GM12878 (cell line): ENCODE data around the gene SMO. TPM values are rescaled to one million over a fixed set of nuclear protein-coding genes. Genes with fewer than 3 reads are reported as not detected.

ENCODE experiments used
- CEBPB ChIP-seq, 2 experiments: fragments of 150-350 bp in 1 of 2; IDR thresholded peaks; 2 replicates each; pipeline ENCODE4 v1.6.1; 2012 to 2014; ENCODE audit warnings: low read depth in 2 of 2, low read length in 2 of 2, borderline replicate concordance in 1 of 2, inconsistent platforms in 1 of 2
- CHD4 ChIP-seq: fragments of 200-600 bp; sonication (generic); IDR thresholded peaks from 2 replicates; pipeline ENCODE4 v1.6.1; 2016; ENCODE audit warnings: mild to moderate bottlenecking
- EED ChIP-seq: sonication (generic); IDR thresholded peaks from 2 replicates; pipeline ENCODE4 v1.6.1; 2016; ENCODE audit warnings: antibody characterized with exemption, low read depth
- EGR1 ChIP-seq, 2 experiments: IDR thresholded peaks; 1 replicate in 1 of 2; 2 replicates in 1 of 2; pipeline ENCODE4 v1.6.1; 2011 to 2012; ENCODE audit warnings: low read depth in 2 of 2, low read length in 2 of 2, borderline replicate concordance in 1 of 2, mild to moderate bottlenecking in 1 of 2, moderate library complexity in 1 of 2
- EZH2 ChIP-seq: IDR thresholded peaks from 2 replicates; pipeline ENCODE4 v1.6.1; 2012; ENCODE audit warnings: low read depth, mild to moderate bottlenecking, control low read depth, inconsistent platforms, low read length, borderline replicate concordance; ENCODE audit not compliant: control insufficient read depth
- GATAD2B ChIP-seq: fragments of 450-650 bp; conservative IDR thresholded peaks from 2 replicates; pipeline ENCODE4 v1.6.1; 2017; ENCODE audit warnings: low read depth, mild to moderate bottlenecking, moderate library complexity
- JUNB ChIP-seq: IDR thresholded peaks from 2 replicates; pipeline ENCODE4 v1.6.1; 2016; ENCODE audit warnings: antibody characterized with exemption, mild to moderate bottlenecking
- LARP7 ChIP-seq: fragments of 450-650 bp; IDR thresholded peaks from 2 replicates; pipeline ENCODE4 v1.6.1; 2017; ENCODE audit warnings: mild to moderate bottlenecking
- NFIC ChIP-seq: IDR thresholded peaks from 2 replicates; pipeline ENCODE4 v1.6.1; 2012; ENCODE audit warnings: low read depth, mild to moderate bottlenecking, inconsistent platforms, low read length, moderate library complexity
- NFXL1 ChIP-seq: fragments of 450-650 bp; IDR thresholded peaks from 2 replicates; pipeline ENCODE4 v1.6.1; 2017; ENCODE audit warnings: antibody characterized with exemption, mild to moderate bottlenecking, borderline replicate concordance
- NR2C2 ChIP-seq: IDR thresholded peaks from 2 replicates; pipeline ENCODE4 v1.6.1; 2011; ENCODE audit warnings: borderline replicate concordance, low read depth; ENCODE audit not compliant: control insufficient read depth, insufficient read length
- POLR2AphosphoS5 ChIP-seq: IDR thresholded peaks from 2 replicates; pipeline ENCODE4 v1.6.1; 2011; ENCODE audit warnings: mild to moderate bottlenecking, low read length, inconsistent platforms
- SMARCA5 ChIP-seq: fragments of 450-650 bp; IDR thresholded peaks from 2 replicates; pipeline ENCODE4 v1.6.1; 2017; ENCODE audit warnings: mild to moderate bottlenecking
- SP1 ChIP-seq: IDR thresholded peaks from one replicate; pipeline ENCODE4 v1.6.1; 2011; ENCODE audit warnings: low read depth, low read length
- SPI1 ChIP-seq: IDR thresholded peaks from 2 replicates; pipeline ENCODE4 v1.6.1; 2011; ENCODE audit warnings: low read depth, mild to moderate bottlenecking, low read length, moderate library complexity, borderline replicate concordance; ENCODE audit not compliant: insufficient read depth
- TCF12 ChIP-seq: IDR thresholded peaks from 2 replicates; pipeline ENCODE4 v1.6.1; 2011; ENCODE audit warnings: low read depth, mild to moderate bottlenecking, low read length
- ZBED1 ChIP-seq: IDR thresholded peaks from 2 replicates; pipeline ENCODE4 v1.6.1; 2016; ENCODE audit warnings: borderline replicate concordance
- polyA plus RNA-seq, 11 experiments: library from polyadenylated mRNA; depleted of rRNA in 4 of 11; unstranded in 6 of 11; stranded (reverse) in 5 of 11; fragments of >200 nt; fragmentation: Nextera tagmentation in 4 of 11; fragmentation: Illumina TruSeq in 1 of 11; extraction: Ambion mirVana in 4 of 11; extraction: Trizol in 1 of 11; gene quantifications; 1 replicate in 1 of 11; 2 replicates in 10 of 11; pipeline versions ENCODE4 v1.2.1 to v1.2.3, GENCODE V29; 2011 to 2016; ENCODE audit warnings: inconsistent platforms in 2 of 11, missing spikeins in 2 of 11, low read depth in 1 of 11
- total RNA-seq, 4 experiments: library from RNA; depleted of rRNA in 3 of 4; stranded (reverse); fragments of >200 nt in 3 of 4; fragmentation: Illumina TruSeq in 1 of 4; extraction: Trizol in 1 of 4; gene quantifications; 2 replicates each; pipeline versions ENCODE4 v1.2.1 to v1.2.3, GENCODE V29; 2013 to 2021
- TF ChIP-seq, protein P1 (sequence below): fragments of 150-350 bp; IDR thresholded peaks from 2 replicates; pipeline ENCODE4 v1.6.1; 2014; ENCODE audit warnings: mild to moderate bottlenecking, low read depth, low read length
- TF ChIP-seq, protein P2 (sequence below): fragments of 450-650 bp; conservative IDR thresholded peaks from 2 replicates; pipeline ENCODE4 v1.6.1; 2017; ENCODE audit warnings: mild to moderate bottlenecking, moderate library complexity
- TF ChIP-seq, protein P3 (sequence below): IDR thresholded peaks from 2 replicates; pipeline ENCODE4 v1.6.1; 2011; ENCODE audit warnings: mild to moderate bottlenecking, low read depth, low read length, moderate library complexity; ENCODE audit not compliant: insufficient replicate concordance
- TF ChIP-seq, protein P4 (sequence below): fragments of 450-650 bp; IDR thresholded peaks from 2 replicates; pipeline ENCODE4 v1.6.1; 2016; ENCODE audit warnings: mild to moderate bottlenecking
- TF ChIP-seq, protein P5 (sequence below): IDR thresholded peaks from 2 replicates; pipeline ENCODE4 v1.6.1; 2011; ENCODE audit warnings: low read depth, mild to moderate bottlenecking, low read length, moderate library complexity, borderline replicate concordance; ENCODE audit errors: extremely low read depth
- TF ChIP-seq, protein P6 (sequence below): fragments of 450-650 bp; IDR thresholded peaks from 2 replicates; pipeline ENCODE4 v1.6.1; 2016; ENCODE audit warnings: mild to moderate bottlenecking

The SMO gene
- total and polyA plus RNA-seq, 10 of the 15 experiments (the other 5 are each of a cell fraction or from before 2014, with no cell fraction given), result 0.40 to 11.2 (median 2.6) TPM

DNA sequence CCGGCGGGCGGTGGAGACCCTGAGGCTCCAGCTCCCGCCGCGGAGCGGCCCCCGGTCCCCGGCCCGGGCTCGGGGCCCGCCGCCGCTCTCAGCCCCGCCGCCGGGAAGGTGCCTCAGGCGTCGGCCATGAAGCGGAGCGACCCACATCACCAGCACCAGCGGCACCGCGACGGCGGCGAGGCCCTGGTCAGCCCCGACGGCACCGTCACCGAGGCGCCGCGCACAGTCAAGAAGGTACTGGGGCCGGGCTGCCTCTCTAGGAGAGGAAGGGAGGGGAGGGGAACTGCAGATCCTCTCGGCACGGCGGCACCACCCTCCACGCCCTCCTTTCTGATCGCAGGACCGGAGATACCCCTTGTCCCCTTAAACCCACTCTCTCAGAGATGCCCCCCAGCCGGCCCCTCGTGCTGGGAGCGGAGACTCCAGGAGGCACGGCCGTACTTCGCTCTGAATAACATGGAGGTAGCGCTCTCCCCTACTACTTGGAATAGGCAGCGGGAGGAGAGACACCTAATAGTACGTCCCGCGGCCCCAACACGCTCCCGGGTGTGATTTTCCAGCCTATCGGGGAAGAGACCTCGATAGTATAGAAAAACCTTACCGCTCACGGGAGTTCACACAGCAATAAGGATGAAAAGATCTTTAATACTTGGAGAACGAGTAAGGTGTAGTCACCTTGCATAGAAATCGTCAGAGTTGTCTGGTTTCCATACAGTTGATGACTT is 36.9 kb downstream of the SMO start (continued):
- TF ChIP-seq, protein P1, sequence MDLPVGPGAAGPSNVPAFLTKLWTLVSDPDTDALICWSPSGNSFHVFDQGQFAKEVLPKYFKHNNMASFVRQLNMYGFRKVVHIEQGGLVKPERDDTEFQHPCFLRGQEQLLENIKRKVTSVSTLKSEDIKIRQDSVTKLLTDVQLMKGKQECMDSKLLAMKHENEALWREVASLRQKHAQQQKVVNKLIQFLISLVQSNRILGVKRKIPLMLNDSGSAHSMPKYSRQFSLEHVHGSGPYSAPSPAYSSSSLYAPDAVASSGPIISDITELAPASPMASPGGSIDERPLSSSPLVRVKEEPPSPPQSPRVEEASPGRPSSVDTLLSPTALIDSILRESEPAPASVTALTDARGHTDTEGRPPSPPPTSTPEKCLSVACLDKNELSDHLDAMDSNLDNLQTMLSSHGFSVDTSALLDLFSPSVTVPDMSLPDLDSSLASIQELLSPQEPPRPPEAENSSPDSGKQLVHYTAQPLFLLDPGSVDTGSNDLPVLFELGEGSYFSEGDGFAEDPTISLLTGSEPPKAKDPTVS, result no peak
- TF ChIP-seq, protein P2, sequence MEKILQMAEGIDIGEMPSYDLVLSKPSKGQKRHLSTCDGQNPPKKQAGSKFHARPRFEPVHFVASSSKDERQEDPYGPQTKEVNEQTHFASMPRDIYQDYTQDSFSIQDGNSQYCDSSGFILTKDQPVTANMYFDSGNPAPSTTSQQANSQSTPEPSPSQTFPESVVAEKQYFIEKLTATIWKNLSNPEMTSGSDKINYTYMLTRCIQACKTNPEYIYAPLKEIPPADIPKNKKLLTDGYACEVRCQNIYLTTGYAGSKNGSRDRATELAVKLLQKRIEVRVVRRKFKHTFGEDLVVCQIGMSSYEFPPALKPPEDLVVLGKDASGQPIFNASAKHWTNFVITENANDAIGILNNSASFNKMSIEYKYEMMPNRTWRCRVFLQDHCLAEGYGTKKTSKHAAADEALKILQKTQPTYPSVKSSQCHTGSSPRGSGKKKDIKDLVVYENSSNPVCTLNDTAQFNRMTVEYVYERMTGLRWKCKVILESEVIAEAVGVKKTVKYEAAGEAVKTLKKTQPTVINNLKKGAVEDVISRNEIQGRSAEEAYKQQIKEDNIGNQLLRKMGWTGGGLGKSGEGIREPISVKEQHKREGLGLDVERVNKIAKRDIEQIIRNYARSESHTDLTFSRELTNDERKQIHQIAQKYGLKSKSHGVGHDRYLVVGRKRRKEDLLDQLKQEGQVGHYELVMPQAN, result peak; percentile 68
- TF ChIP-seq, protein P3, sequence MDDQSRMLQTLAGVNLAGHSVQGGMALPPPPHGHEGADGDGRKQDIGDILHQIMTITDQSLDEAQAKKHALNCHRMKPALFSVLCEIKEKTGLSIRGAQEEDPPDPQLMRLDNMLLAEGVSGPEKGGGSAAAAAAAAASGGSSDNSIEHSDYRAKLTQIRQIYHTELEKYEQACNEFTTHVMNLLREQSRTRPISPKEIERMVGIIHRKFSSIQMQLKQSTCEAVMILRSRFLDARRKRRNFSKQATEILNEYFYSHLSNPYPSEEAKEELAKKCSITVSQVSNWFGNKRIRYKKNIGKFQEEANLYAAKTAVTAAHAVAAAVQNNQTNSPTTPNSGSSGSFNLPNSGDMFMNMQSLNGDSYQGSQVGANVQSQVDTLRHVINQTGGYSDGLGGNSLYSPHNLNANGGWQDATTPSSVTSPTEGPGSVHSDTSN, result no peak
- TF ChIP-seq SP1, result no peak
- TF ChIP-seq SPI1, result no peak; the same call in 1 of the 2 replicates
- TF ChIP-seq, protein P4, sequence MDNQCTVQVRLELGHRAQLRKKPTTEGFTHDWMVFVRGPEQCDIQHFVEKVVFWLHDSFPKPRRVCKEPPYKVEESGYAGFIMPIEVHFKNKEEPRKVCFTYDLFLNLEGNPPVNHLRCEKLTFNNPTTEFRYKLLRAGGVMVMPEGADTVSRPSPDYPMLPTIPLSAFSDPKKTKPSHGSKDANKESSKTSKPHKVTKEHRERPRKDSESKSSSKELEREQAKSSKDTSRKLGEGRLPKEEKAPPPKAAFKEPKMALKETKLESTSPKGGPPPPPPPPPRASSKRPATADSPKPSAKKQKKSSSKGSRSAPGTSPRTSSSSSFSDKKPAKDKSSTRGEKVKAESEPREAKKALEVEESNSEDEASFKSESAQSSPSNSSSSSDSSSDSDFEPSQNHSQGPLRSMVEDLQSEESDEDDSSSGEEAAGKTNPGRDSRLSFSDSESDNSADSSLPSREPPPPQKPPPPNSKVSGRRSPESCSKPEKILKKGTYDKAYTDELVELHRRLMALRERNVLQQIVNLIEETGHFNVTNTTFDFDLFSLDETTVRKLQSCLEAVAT, result no peak
- TF ChIP-seq, protein P5, sequence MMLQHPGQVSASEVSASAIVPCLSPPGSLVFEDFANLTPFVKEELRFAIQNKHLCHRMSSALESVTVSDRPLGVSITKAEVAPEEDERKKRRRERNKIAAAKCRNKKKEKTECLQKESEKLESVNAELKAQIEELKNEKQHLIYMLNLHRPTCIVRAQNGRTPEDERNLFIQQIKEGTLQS, result no peak
- TF ChIP-seq EED, result no peak
- no peak for TF ChIP-seq NFXL1
- TF ChIP-seq NFIC, result no peak
- TF ChIP-seq EZH2, result no peak
- TF ChIP-seq SMARCA5, result peak; percentile 76; the same call in 1 of the 2 replicates
- TF ChIP-seq NR2C2, result no peak
- TF ChIP-seq CHD4, result no peak
- TF ChIP-seq GATAD2B, result peak; percentile 69
- TF ChIP-seq, protein P6, sequence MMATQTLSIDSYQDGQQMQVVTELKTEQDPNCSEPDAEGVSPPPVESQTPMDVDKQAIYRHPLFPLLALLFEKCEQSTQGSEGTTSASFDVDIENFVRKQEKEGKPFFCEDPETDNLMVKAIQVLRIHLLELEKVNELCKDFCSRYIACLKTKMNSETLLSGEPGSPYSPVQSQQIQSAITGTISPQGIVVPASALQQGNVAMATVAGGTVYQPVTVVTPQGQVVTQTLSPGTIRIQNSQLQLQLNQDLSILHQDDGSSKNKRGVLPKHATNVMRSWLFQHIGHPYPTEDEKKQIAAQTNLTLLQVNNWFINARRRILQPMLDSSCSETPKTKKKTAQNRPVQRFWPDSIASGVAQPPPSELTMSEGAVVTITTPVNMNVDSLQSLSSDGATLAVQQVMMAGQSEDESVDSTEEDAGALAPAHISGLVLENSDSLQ, result no peak
- no peak for TF ChIP-seq EGR1 (IDR thresholded peaks at IDR 0.05; ENCODE audit: borderline replicate concordance in 1 of 2, low read depth in 2 of 2, low read length in 2 of 2)
- TF ChIP-seq LARP7, result peak; percentile 67
- TF ChIP-seq POLR2AphosphoS5, result no peak
- no peak for TF ChIP-seq ZBED1
- TF ChIP-seq CEBPB (IDR thresholded peaks at IDR 0.05; ENCODE audit: borderline replicate concordance in 1 of 2, low read depth in 2 of 2, low read length in 2 of 2), result no peak
- no peak for TF ChIP-seq JUNB
- no peak for TF ChIP-seq TCF12
